Activated CD4-positive, alpha-beta T cell treated with anti-CD3 and anti-CD28 coated beads for 36 hours (primary cell): ENCODE data around the gene CADM4. TPM values are rescaled to one million over a fixed set of nuclear protein-coding genes. Genes with fewer than 3 reads are reported as not detected.

ENCODE experiments used
- ATAC-seq: fragments of 200-7000 bp; cut with Tn5 transposase; one replicate; pipeline ENCODE4 v1.10.0; 2021; ENCODE audit warnings: mild to moderate bottlenecking, moderate library complexity
- CTCF ChIA-PET: fragments of 350-600 bp; sonication (Branson Sonifier 250); formaldehyde crosslinking; loops from one replicate; lab custom pipeline; 2021; ENCODE audit warnings: antibody characterized with exemption; lab: Charles Lee
- POLR2A ChIA-PET: fragments of 350-600 bp; sonication (Branson Sonifier 250); formaldehyde crosslinking; loops from one replicate; lab custom pipeline; 2021; ENCODE audit warnings: antibody characterized with exemption, inconsistent platforms; lab: Charles Lee
- DNase-seq: peaks from one replicate; pipeline ENCODE4 v3.0.0-alpha.2; 2020
- H3K27ac Mint-ChIP-seq: one replicate; pipeline ENCODE4 v1.8.0; 2021; ENCODE audit warnings: mixed read lengths
- H3K27me3 Mint-ChIP-seq: one replicate; pipeline ENCODE4 v1.8.0; 2021; ENCODE audit warnings: mixed read lengths
- H3K36me3 Mint-ChIP-seq: one replicate; pipeline ENCODE4 v1.8.0; 2021; ENCODE audit warnings: low read depth, mixed read lengths
- H3K4me1 Mint-ChIP-seq: one replicate; pipeline ENCODE4 v1.8.0; 2021; ENCODE audit warnings: mixed read lengths
- H3K4me3 Mint-ChIP-seq: one replicate; pipeline ENCODE4 v1.8.0; 2021; ENCODE audit warnings: mild to moderate bottlenecking, moderate library complexity, mixed read lengths
- H3K9me3 Mint-ChIP-seq: one replicate; pipeline ENCODE4 v1.8.0; 2021; ENCODE audit warnings: low read depth, mixed read lengths
- intact Hi-C, 2 experiments: fragments of 100-400 bp; cut with DNase I in 1 of 2; cut with micrococcal nuclease in 1 of 2; formaldehyde crosslinking; loops; one replicate each; pipeline versions ENCODE4 v1.14.2 to v1.15.1; 2022 to 2024; cut with DNase I, micrococcal nuclease
- total RNA-seq, 2 experiments: library from RNA; stranded (reverse); gene quantifications; one replicate each; pipeline ENCODE4 v1.2.3, GENCODE V29; 2021

The CADM4 gene
- total RNA-seq, 2 experiments from 2014 or later = 0.53 to 0.61 TPM

DNA sequence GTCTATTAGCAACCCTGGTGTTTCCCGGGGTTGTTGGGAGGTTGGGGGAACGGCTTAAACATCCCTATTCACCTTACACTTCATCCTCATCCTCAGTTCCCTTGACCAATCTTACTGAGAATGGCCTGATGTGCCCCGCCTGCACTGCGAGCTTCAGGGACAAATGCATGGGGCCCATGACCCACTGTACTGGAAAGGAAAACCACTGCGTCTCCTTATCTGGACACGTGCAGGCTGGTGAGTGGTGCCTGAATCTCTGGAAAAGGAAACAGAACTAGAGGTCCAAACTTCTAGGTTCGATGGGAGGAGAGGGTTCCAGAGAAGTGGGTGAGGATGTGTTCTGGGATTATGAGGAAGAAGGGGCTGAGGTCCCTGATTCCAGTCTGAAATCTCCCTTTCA lies 58.2 kb downstream of the CADM4 start:
- H3K4me1 Mint-ChIP-seq = peaks cover 15% of the 10 kb centered on the region
- ATAC-seq = no peak
- no peaks in the 10 kb centered on the region for H3K9me3 Mint-ChIP-seq
- H3K27me3 Mint-ChIP-seq = no peaks in the 10 kb centered on the region
- ChIA-PET CTCF (interaction anchor here (0.9 to 3.1 kb wide), 2 partner anchors 13 to 27 kb away, joined by 5 to 11 read pairs; no protein-coding TSS in a partner anchor), POLR2A (no interaction called here)
- no peak overlapping the region for H3K4me3 Mint-ChIP-seq
- DNase-seq = no peak
- intact Hi-C loops = no loop called here
- peaks cover 2% of the 10 kb centered on the region for H3K36me3 Mint-ChIP-seq
- no peak overlapping the region for H3K27ac Mint-ChIP-seq

DNA sequence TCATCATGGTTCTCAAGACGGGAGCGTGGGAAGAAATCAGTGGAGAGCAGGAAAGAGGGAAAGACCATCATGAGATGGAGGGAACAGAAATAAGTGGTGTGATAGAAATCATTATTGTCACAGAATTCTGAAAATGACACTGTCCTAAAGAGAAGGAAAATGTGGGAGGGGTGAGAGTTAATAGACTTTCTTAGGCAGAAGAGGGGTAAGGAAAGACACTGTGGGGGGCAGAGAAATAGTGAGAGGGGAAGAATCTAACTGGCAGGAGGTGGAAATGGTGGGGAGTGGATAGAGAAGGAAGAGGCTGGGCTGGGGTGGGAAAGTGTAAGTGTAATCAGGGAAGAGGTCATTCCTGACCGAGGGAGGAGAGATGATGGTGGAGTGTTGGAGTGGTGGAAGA lies 60.9 kb downstream of the CADM4 start:
- H3K27ac Mint-ChIP-seq = no peak overlapping the region
- ATAC-seq = no peak
- peak overlapping the region; percentile 0 for H3K4me3 Mint-ChIP-seq
- H3K9me3 Mint-ChIP-seq = no peaks in the 10 kb centered on the region
- H3K4me1 Mint-ChIP-seq = peaks cover 28% of the 10 kb centered on the region
- H3K36me3 Mint-ChIP-seq = no peaks in the 10 kb centered on the region
- CTCF ChIA-PET = interaction anchor here (1.7 kb wide), 1 partner anchor 16 kb away, joined by 6 read pairs; no protein-coding TSS in a partner anchor
- intact Hi-C loops = no loop called here
- no peaks in the 10 kb centered on the region for H3K27me3 Mint-ChIP-seq
- POLR2A ChIA-PET = no interaction called here
- DNase-seq = no peak

DNA sequence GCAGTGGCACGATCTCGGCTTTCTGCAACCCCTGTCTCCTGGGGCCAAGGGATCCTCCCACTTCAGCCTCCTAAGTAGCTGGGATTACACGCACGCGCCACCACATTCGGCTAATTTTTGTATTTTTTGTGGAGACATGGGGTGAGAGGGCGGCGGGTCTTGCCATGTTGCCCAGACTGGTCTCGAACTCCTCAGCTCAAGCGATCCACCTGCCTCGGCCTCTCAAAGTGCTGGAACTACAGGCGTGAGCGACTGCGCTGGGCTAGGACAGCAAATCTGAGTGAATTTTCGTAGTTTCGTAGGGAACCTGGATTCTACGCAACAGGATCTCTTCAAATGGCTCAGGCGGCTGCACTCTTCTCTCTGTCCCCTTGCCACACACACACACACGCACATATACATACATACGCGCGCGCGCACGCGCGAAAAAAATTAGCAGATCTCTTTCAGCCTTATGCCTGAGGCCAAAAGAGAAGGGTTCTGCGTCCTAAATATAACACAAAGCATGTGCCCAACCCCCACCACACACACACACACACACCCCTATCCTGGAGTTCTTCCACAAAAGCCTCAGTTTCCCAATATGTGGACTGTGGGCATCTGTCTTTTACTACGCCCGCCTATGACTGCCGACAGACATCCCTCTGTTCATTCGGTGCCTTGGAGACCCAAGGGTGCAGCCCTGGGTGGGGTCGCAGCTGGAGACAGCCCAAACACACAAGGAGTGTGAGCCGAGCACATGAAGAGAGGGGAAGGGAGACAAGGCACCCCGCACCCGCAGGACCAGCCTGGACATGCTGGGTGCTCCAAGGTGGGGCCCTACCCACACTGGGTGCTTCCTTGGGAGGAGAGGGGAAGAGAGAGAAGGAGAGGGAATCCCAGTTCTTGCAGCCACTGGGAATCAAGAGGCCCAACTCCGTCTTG lies 63.4 kb downstream of the CADM4 start:
- peaks cover 35% of the 10 kb centered on the region for H3K4me1 Mint-ChIP-seq
- DNase-seq (no peak), ATAC-seq (peak; percentile 2)
- H3K27ac Mint-ChIP-seq = peak overlapping the region; percentile 48
- H3K36me3 Mint-ChIP-seq = peaks cover under 1% of the 10 kb centered on the region
- CTCF ChIA-PET = interaction anchor here (0.7 to 3.5 kb wide), 3 partner anchors 19 to 129 kb away, joined by 3 to 27 read pairs (median 9); partner anchors contain the start of genes IRGQ and ZNF576
- H3K4me3 Mint-ChIP-seq = peak overlapping the region; percentile 87
- no peaks in the 10 kb centered on the region for H3K9me3 Mint-ChIP-seq
- POLR2A ChIA-PET = interaction anchor here (1.8 kb wide), 1 partner anchor 20 kb away, joined by 9 read pairs; the partner anchor contains the start of genes IRGQ and ZNF576
- intact Hi-C loops = loop anchor here (1.0 to 2.0 kb wide), 9 partner anchors 14 to 178 kb away; partner anchors contain the start of genes IRGQ (in 2 of the 2), ZNF428 (in 2 of the 2), ZNF576 (in 2 of the 2) and PHLDB3 (in 1 of the 2)
- no peaks in the 10 kb centered on the region for H3K27me3 Mint-ChIP-seq

DNA sequence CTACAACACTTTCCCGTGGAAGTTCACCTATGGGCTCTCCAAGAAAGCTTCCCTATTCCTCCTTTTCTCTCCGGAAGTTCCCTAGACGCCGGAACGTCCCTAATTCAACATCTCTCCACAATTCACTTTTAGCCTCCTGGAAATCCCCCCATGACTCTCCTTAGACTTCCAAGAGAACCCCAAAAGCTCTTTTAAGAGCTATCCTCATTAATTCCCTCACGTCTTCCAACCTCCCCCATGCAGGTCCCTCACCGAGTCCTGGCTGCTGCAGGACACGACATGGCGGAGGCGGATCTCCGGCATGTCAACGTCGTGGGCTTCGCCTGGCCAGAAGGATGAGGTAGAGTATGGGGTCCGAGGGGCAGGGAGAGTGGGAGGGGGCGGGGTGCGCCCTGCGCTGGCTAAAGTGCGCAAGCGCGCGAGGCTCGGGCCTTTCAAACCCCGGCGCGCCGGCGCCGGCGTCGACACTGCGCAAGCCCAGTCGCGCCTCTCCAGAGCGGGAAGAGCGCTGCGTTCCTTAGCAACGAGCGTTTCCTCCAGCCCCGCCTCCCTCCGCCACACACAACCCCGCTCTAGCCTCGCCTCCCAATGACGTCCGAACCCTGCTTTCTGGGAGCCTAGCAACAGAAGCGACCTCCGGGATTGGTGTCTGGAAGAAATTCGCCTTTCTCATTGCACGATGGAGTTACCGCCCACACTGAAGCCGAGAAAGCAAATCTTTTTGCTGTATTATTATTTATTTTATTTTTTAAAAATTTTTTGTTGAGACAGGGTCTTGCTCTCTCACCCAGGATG lies 64.3 kb downstream of the CADM4 start, which contains the start of the genes PINLYP and XRCC1:
TSS of gene PINLYP (plus strand) at position 646 of the 795 bp plus-strand sequence. CDS start 1,391 bp downstream, outside the sequence.
TSS of gene XRCC1 (minus strand) at position 372 of the 795 bp plus-strand sequence. CDS start at position 303, 69 bp downstream.
- H3K27me3 Mint-ChIP-seq = no peaks in the 10 kb centered on the region

DNA sequence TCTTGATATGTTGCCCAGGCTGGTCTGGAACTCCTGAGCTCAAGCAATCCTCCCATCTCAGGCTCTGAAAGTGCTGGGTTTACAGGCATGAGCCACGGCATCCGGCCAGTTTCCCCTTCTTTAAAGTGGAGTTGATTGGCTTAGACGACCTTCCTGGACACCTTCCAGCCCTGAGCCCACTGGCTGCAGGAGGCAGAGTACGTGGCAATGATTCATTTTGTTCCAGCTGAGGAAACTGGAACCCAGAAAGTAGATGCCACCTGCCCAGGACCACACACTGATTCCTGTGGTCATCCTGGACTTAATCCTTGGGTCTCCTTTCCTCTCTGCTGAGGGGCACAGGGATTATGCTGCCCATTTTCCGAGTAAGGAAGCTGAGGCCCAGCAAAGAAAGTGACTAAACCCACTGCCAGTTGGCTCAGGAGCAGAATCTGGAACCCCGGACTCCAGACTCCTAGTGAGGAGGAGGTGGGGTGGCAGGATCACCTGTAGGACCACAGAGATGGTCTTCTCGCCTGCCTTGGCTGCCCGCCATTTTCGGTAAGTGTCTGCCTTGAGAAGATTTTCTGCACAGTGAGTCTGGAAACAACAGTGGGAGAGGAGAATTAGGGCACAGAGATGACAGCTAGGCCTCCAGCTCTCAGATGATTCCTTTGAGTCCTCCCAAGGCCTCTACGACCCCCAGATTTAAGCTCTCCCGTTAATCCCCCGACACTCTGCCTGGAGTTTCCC lies 65.1 kb downstream of the CADM4 start:
- peak overlapping the region; percentile 87 for H3K4me3 Mint-ChIP-seq
- ATAC-seq (no peak), DNase-seq (no peak)
- no peaks in the 10 kb centered on the region for H3K9me3 Mint-ChIP-seq
- H3K27ac Mint-ChIP-seq = peak overlapping the region; percentile 94
- intact Hi-C loops = loop anchor here (1.0 to 2.0 kb wide), 9 partner anchors 12 to 180 kb away; partner anchors contain the start of genes IRGQ (in 2 of the 2), ZNF428 (in 2 of the 2), ZNF576 (in 2 of the 2) and PHLDB3 (in 1 of the 2)
- peaks cover 38% of the 10 kb centered on the region for H3K4me1 Mint-ChIP-seq
- ChIA-PET POLR2A (interaction anchor here (0.5 to 1.8 kb wide), 5 partner anchors 22 to 169 kb away, joined by 3 to 9 read pairs (median 4); partner anchors contain the start of genes IRGQ and ZNF576), CTCF (interaction anchor here (0.9 to 3.5 kb wide), 7 partner anchors 9 to 128 kb away, joined by 3 to 33 read pairs (median 5); partner anchors contain the start of genes IRGQ and ZNF576)
- peaks cover 4% of the 10 kb centered on the region for H3K36me3 Mint-ChIP-seq
- no peaks in the 10 kb centered on the region for H3K27me3 Mint-ChIP-seq

More for the DNA sequence above, 64.3 kb downstream of the CADM4 start, which contains the start of the genes PINLYP and XRCC1:
- peaks cover 2% of the 10 kb centered on the region for H3K36me3 Mint-ChIP-seq
- POLR2A ChIA-PET = interaction anchor here (0.6 to 1.8 kb wide), 4 partner anchors 21 to 85 kb away, joined by 3 to 9 read pairs (median 5); partner anchors contain the start of genes IRGQ and ZNF576
- peak within 1 kb of the TSS; percentile 87 for H3K4me3 Mint-ChIP-seq
- no peaks in the 10 kb centered on the region for H3K9me3 Mint-ChIP-seq
- intact Hi-C loops = loop anchor here (1.0 to 2.0 kb wide), 9 partner anchors 13 to 179 kb away; partner anchors contain the start of genes IRGQ (in 2 of the 2), ZNF428 (in 2 of the 2), ZNF576 (in 2 of the 2) and PHLDB3 (in 1 of the 2)
- CTCF ChIA-PET = interaction anchor here (0.7 to 3.5 kb wide), 7 partner anchors 19 to 128 kb away, joined by 3 to 33 read pairs (median 5); partner anchors contain the start of genes IRGQ and ZNF576
- ATAC-seq (peak; percentile 99), DNase-seq (peak; percentile 99)
- peak within 1 kb of the TSS; percentile 94 for H3K27ac Mint-ChIP-seq
- peaks cover 41% of the 10 kb centered on the region for H3K4me1 Mint-ChIP-seq

Other genes starting within 250 kb of the CADM4 start
- not detected for gene TEX101, start 225.0 kb downstream of the CADM4 start, total RNA-seq
- gene LYPD3, start 174.2 kb downstream of the CADM4 start, total RNA-seq = 1 to 10 TPM; 2.1 to 3.1 TPM
- gene PHLDB3, start 135.1 kb downstream of the CADM4 start, total RNA-seq = 10 to 100 TPM; 14.7 to 17.8 TPM
- 10 to 100 TPM; 68.7 to 78.8 TPM for gene ETHE1, start 112.6 kb downstream of the CADM4 start, total RNA-seq
- 1 to 10 TPM; 3.4 to 4.3 TPM for gene ZNF575, start 106.7 kb downstream of the CADM4 start, total RNA-seq
- 10 to 100 TPM; 31.6 to 40.0 TPM for gene XRCC1, start 64.3 kb downstream of the CADM4 start, total RNA-seq
- 1 to 10 TPM; 3.5 to 3.6 TPM for gene PINLYP, start 64.0 kb downstream of the CADM4 start, total RNA-seq
- gene IRGQ, start 43.7 kb downstream of the CADM4 start, total RNA-seq = 10 to 100 TPM; 11.1 to 16.4 TPM
- gene ZNF576, start 43.3 kb downstream of the CADM4 start, total RNA-seq = 10 to 100 TPM; 11.6 to 14.3 TPM
- gene SRRM5, start 27.8 kb downstream of the CADM4 start, total RNA-seq = under 1 TPM; 0.37 to 0.74 TPM
- 10 to 100 TPM in 1 of 2 experiments, 1 to 10 TPM in 1; 9.0 to 10.1 TPM for gene ZNF428, start 20.2 kb downstream of the CADM4 start, total RNA-seq
- gene PLAUR, start 30.3 kb upstream of the CADM4 start, total RNA-seq = 10 to 100 TPM; 15.6 to 17.7 TPM
- gene IRGC, start 76.2 kb upstream of the CADM4 start, total RNA-seq = not detected
- 10 to 100 TPM; 64.4 to 65.2 TPM for gene SMG9, start 115.1 kb upstream of the CADM4 start, total RNA-seq
- 100 to 1,000 TPM; 103 to 110 TPM for gene KCNN4, start 141.1 kb upstream of the CADM4 start, total RNA-seq
- gene LYPD5, start 162.6 kb upstream of the CADM4 start, total RNA-seq = 1 to 10 TPM in 1 of 2 experiments, under 1 TPM in 1; 0.86 to 1.2 TPM
- gene ZNF283, start 187.5 kb upstream of the CADM4 start, total RNA-seq = 1 to 10 TPM; 5.4 to 6.8 TPM
- 1 to 10 TPM; 2.4 to 3.0 TPM for gene ZNF404, start 244.1 kb upstream of the CADM4 start, total RNA-seq